NCI-H510A treated with DMSO at 0.1 percent for 48 hours (cell line): ENCODE results near the gene C19orf44.

Experiments used
- DNase-seq: peaks from one replicate; lab custom pipeline; 2025; lab: John Stamatoyannopoulos, UW

Gene C19orf44

DNA sequence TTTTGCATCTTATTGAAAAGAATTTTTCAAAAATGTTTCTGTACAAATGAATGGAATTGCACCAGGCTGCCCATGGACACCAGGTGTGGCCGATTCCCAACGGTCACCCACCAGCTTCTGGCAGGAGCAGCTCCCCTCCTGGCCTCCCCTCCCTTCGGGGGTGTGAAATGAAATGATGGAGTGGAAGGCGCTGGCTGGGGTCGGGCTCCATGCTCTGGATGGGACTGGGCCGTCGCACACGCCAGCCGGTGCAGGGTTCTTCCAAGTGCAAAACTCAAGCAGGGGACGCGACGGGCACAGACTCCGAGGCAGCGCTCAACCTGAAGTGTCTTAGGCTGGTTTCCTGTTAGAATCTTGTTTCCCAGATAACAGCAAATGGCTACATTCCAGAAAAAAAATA is 21.9 kb downstream of the C19orf44 start:
- DNase-seq = no peak

DNA sequence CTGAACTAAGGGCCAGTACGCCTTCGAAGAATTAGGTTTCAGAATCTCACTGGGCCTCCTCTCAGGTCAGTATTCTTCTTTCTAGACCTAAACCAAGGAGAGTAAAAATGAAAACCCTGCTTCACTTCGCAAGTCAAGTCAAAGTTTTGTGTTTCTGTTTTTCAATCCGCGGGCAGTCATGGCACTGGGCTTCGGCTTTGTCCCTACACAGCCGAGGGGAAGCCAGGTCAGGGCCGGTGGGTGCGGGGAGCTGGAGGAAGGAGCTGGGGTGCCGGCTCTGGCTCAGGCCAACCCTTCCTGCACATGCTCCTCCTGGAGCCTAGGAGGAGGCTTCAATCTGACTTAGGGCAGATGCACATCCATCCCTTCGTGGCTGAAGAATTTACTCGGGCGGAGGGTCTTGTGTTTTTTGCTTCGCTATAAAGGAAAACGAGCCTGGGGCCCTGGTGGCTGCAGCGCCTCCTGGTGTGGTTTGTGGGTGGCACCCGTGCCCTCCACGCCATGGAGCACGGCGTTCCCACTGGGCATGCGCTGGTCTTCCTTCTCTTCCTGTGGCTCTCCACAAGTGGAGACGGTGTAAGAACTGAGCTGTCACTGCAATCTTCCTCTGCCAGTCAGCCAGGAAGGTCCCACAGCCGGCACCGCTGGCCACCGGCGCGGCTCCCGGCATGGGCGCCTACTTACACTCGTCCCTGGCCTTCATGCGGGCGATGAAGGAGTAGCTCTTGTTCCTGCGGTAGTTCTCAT is 22.5 kb downstream of the C19orf44 start:
- DNase-seq = no peak

DNA sequence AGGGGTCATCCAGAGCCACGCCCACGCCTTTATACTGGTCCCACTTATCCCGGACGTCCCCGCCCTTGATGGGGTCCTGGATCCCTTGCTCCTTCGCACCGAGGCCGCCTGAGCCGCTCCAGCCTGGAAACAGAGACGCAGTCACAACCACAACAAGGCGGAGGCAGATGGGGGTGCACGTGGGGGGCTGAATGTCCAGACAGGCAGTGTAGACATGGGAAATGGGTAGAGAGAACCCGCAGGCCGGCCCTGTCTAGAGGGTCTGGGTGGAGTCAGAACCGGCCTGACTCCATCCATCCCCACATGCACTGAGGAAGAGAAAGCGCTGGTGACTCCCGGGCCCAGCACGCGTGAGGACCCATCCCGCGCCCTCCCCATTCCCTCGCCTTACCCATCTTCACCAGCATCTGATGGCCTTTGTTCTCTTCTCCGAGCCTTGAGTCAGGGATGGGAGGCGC is 23.1 kb downstream of the C19orf44 start:
- no peak for DNase-seq

DNA sequence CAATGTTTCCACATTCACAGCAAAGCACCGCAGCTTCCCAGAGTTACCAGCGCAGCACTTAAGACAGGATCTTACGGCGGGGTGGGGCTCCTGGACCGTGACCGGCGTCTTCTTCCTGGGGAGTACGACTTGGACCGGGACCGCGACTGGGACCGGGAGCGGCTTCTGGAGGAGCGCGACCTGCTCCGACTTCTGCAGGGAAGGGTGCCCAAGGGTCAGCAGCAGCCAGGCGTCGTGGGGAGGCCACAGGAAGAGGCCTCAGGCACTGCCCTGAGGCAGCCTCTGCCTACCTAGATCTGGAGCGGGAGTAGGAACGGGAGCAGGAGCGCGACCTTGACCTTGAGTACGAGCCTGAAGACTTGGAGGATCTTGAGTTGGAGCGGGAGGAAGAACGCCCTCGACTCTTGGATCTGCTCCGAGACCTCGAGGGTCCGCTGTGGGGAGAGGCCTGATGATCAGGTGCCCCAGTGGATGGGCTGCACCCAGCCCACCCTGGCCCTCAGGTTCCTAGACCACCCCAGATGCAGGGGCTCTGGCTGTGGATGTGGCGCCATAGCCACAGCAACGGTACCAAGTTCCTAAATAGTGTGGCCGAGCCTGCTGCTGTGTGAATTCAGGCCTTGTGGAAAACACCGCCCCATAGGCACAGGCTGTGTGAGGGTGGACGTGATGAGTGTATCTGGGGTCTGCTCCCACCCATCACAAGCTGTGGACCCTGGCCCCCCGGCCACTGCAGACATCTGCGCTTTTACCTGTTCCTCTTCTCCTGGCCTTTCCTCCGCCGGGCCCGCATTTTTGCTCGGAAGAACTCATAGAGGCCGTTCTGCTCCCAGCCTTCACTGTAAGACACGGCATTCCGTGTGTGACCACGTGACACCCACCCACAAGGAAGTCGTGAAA is 24.1 kb downstream of the C19orf44 start:
- no peak for DNase-seq

DNA sequence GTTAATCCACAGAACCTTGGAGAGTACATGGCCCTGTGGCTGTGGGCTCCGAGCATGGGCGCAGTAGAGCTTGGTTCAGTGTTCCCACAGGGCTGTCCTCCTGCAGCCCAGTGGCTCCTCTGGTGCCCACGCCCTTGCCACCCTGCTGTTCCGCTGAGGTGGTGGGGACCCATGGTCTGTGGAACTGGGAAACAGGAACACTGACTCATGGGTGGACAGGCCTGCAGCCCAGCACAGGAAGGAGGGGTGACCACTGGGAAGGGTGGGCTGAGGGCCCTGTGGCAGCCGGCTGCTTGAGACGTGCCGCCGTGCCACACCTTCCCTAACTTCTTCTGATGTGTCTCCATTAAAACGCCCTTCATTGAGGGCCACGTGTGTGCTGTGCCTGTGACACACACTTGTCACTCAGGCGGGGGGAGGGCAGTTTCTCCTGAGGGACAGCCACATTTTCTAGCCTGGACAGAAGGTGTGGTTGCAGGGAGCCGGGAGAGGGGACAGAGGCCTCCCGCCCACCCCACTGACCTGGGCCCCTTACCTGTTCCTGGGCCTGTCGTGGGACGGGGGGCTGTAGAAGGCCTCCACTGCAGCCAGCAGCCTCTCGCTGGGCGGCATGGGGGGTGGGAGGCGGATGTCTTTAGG is 24.9 kb downstream of the C19orf44 start:
- DNase-seq = no peak

DNA sequence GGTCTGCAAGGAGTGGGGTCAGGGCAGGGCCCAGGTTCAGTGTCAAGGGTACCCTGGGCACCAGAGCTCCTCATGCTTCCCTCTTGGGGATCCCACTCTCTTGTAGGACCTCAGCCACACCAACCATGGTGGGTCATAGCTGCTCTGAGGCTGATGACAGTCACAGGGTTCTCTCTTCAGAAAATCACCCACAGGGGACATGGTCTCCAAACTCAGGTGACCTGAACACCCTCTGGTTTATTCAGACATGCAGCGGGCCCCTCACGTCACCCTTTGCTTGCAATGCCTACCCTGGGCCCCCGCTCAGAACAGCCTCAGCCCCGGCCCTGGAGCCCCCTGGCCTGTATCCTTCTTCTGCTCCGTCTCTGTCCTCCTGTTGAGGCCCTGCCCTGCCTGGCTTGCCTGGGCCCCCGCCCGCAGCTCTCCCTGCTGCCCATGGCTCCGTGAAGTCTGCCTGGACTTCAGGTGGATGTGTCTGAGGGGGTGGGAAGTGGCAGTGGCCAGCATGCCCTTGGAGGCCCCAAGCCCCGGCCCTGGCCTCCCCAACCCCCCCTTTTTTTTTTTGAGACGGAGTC is 25.6 kb downstream of the C19orf44 start:
- no peak for DNase-seq

DNA sequence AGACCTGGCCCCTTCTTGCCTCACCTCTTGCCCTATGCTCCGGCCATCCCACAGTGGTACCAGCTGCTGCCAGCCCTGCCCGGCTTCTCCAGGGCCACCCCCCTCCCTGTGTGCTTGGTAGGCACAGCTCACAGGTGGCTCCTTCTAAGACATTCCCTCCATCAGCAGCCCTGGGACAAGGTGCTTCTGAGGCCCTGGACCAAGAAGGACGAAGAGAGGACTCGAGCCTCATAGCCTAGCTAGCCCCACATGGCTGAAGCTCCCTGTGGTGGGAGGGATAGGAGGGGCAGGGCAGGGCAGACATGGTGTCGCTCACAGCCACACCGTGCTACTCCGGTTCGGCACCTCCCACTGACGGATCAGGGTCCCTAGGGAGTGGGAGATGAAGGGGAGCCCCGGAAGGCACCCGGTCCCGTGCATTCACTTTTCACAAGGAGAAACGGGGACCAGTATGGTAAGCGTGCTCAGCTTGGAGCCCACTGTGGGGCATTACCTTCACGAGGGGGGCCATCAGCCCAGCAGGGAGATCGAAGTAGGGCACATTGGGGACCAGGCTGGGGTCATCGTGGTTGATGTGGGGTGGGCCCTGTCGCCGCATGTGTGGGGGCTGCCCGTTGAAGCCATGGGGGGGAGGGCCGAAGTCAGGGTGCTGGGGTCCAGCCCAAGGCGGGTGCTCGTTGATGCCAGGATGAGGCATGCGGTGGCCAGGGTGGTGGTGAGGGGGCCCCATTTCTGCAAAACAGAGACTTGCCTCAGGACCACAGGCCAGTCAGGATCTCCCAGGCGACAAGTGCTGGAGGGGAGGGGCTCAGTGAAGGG is 26.6 kb downstream of the C19orf44 start:
- no peak for DNase-seq

DNA sequence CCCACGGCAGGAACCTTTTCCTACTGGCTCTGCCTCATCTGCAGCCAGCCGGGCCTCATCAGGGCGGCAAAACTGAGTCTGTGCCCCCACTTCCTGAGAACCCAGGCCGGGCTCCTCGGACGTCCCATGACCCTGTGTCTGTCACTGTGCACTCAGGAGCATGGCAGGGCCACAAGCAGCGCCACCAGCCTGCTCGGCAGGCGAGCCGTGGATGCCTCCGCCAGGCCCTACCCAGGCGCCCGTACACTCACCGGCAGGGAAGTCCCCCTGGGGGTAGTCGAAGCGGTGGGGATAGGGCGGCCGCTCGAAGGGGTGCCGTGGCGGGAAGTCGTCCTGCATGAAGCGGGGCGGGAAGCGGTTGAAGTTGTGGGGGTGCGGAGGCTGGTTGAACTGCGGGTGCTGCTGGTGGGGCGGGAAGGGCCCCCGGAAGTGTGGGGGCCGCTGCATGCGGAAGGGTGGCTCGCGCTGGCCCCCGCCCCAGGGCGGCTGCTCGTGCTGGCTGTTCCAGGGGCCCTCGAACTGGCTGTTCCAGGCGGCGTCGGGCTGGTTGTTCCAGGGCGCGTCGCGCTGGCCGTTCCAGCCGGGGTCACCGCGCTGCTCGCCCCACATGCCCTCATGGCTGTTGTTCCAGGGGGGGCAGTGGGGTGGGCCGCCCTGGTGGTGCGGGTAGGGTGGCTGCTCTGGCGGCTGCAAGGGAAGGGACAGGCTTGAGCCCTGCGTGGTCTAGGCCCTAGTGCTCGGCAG is 29.0 kb downstream of the C19orf44 start:
- no peak for DNase-seq

DNA sequence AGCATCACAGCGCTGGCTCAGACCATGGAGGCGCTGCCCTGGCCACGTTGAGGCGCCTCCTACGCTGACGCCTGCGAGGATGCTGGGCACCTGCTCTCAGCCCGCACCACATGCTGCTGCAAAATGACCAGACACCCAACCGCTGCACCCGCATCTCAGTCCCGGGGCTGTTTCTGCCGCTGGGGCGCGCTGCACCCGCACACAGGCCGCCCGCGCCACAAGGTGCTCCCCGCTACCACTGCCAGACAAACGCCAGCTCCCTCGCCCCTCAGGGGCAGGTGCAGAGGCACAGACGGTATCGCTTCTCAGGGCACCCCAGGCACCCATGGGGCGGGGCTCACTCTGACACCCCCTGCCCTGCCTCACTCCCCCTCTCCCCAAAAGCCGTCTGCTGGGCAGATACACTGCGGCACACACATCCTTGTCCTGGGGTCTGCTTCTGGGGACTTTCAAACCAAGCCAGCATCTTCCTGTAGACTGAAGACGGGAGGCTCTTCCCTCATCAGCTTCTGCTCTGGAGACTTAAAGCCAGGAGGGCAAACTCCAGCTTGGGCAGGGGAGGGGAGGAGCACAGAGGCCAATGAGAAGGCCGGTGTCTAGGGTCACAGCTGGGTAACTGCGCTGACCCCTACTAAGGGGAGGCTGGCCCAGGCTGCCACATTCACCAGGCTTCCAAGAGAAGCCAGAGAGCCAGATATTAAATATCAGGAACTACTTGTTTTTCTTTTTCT is 29.7 kb downstream of the C19orf44 start:
- DNase-seq = no peak

DNA sequence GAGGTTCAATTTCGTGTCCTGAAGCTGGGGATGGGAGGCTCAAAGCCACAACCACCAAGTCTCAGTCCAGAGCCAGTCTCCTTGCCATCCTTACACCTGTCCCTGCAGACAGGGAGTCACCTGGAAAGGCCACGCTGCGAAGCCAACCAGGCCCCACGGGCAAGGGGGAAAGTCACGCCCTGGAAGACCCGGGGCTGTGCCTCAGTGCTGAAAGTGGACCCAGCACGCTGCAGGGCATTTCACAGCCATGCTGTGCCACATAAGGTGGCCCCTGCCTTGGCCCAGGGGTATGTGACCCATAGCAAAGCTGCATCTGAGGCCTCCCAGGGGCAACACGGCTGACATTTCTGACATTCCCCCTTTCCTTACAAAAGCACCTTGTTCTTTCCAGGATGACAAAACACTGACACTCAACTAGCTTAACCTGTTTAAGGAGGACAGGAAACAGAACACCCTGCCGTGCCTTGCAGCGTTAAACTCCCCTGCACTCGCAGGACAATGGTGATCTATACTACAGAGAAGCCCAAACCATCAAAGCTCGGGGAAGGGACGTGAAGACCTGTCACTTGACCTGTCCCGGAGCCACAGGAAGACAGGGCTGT is 31.2 kb downstream of the C19orf44 start:
- DNase-seq = no peak

DNA sequence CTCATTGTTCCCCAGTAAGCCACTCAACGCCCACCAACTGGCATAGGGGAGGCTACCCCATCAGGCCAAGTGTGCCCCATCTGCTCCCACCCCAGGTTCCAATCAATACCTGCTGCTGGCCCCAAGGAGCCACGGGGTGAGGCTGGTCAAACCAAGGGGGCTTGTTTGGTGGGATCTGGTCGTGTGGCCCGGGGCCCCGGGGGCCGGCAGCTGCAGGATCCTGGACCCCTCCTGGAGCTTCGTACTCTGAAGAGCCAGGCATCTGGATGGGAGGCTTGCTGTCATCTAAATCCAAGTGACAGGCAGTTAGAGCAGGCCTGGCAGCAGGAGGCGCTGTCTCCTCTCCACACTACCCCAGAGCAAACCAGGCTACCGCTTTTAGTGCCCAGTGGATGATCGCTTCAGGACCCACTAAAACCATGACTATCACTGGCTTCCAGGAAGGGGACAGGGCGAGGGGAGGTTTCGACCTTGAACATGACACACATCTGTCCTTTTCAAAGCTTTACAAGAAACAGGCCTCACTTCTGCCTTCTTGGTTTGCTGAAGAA is 31.9 kb downstream of the C19orf44 start:
- DNase-seq = no peak

DNA sequence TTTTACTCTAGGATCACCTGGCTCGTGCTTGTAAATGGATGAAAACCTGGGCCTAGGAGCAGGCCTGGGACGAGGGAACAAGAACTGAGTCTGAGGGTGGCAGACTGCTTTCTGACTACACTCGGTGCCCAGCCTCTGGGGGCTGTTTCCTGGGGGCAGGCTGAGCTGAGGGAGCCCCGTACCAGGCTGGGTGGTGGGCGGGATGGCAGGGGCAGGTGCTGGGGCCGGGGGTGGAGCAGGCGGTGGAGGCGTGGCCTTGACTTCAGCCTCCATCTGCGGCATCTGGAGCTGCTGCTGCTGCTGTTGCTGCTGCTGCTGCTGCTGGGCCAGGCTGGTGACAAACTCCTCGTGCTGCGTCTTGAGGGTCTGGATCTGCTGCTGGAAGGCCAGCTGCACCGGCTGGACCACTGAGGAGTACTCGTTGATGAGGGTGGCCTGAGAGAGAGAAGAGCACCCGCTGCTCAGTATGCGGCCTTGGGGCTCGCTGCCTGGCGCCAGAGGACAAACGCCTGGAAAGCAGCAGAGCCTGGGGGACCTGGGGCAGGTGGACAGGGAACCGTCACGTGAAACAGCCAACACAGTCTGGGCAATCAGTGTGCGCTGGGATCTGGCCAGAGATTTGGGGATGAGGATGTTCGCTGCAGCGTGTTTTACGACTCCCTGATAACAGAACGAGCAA is 33.4 kb downstream of the C19orf44 start:
- no peak for DNase-seq

DNA sequence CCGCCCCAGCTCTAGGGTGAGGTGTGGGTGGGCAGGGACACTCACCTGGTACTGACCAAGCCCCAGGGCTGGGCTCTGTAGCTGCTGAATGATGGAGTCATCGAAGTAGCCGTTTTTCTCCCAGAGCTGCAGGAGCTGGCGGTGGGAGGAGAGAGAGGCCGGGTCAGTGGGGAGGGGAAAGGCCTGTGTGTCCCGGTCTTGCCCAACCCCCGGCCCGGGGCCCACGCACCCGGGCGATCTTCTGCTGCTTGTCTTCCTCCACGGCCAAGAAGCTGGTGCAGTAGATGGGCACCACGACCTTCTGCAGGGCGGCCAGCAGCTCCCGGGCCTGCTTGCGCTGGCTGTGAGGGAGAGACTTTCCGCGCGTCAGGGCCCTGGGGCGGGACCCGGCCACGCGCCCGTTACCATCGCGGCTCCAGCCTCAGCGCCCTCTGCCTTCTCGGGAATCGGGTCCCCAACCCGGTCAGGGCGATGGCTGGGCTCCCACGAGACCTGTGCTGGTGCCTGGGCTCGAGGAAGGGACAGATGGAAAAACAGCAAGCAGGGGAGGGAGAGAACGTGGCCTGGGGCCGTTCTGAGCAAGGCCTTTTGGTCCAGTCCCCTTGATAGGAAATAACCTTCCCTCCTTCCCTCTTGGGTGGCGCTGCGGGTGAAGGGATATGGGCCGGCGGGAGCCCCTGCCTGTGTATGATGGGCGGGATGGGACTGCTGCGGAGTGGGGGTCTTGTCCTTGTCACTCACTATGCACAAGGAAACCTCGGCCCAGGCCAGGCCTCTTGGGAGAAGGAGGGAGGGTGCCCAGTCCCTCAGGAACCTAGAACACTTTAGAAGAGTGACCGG is 34.6 kb downstream of the C19orf44 start:
- no peak for DNase-seq

DNA sequence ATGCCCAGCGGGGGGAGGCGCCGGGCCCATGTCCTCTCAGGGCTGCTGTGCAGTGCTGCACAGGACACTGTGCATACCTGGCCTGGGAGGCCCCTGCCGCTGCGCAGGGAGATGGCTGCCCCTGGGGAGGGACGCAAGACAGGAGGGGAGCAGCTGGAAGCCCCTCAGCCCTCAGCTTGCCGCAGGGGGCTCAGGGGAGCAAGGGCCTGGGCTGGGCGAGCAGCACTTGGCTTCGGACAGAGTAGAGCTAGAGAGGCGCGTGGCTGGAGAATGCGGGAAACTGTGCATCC is 35.1 kb downstream of the C19orf44 start:
- DNase-seq = no peak

DNA sequence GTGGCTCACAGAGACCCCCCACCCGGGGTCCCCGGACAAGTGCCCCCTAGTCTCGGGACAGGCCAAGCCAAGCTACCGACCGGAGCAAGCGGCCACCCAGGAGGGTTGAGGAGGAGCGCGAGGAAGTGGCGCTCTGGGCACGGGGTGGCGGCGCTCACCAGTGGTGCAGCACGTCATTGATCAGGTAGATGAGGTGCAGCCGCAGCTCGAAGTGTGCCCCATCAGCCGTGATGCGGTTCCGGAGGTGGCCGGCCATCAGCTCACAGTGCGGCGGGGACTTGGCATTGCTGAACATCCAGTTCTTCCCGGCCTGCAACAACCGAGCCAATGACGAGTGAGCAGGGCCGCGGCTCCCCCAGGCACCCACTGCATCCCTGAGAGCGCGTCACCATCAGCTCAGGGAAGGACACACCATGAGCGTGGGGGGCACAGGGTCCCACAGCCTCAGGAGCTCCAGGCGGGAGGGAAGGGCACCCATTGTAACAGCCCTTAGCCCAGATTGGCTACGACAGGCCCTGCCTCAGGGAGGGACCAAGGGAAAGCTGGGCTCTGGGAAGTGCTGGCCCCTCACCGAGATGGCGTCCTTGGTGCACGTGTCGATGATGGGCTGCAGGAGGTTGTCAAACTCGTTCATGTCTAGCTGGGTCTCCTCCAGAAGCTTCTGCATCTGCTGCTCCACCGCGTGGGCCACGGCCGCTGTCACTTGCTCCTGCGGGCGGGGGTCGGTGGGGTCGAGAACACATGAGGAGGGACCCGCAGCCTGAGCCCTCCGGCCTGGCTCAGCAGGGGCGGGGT is 36.4 kb downstream of the C19orf44 start:
- no peak for DNase-seq

DNA sequence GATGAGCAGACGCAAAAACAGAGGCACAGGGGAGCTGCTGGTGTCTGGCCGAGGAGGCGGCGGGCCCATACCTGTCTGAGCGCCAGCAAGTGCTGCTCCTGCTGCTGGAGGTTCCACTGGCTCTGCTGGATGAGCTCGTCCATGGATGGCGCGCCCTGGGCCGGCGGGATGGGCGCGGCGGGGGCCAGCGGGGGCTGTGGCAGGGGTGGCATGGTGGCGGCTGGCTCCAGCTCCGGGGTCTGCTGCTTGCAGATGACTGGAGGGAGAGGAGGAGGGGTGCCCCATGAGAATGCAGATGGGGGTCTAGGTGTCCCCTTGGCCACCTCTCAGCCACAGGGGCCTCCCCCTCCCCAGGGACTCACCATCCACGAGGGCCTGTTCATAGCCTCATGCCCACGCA is 39.2 kb downstream of the C19orf44 start:
- DNase-seq = no peak

DNA sequence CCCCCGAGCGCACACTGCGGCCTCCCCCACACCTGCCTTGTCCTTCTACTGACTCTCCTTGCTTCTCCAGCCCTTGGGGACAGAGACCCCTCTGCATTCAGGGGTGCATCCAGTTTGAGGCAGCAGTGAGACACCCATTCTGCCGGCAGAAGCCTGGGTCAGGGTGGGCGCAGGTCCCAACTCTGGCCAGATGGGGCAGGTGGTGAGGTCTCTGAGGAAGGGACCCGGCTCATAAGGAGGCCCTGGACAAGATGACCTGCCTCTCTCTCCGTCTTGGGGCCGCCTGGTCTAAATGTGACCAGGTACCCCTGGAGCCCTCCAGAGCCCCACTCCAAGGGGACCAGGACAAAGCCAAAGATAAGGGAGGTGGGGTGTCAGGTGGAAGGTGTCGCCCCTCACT is 39.9 kb downstream of the C19orf44 start:
- no peak for DNase-seq
